Measurements from ENCODE around the gene DNHD1. TPM values are rescaled to one million over a fixed set of nuclear protein-coding genes. Genes with fewer than 3 reads are reported as not detected.

Gene DNHD1
- polyA plus RNA-seq, 3 donors from 2014 or later: 0.74 to 1.3 (median 0.86) TPM

GRCh38 chr11:6526411-6527135 lies 29.5 kb downstream of the DNHD1 start:
- peak overlapping the region in 3 of 5 donors; percentile 2 to 65 (median 47) for H3K4me3 Mint-ChIP-seq
- peaks cover 11% of the 10 kb centered on the region in 2 donors for H3K4me1 Mint-ChIP-seq
- H3K27ac Mint-ChIP-seq: peak overlapping the region; percentile 48 to 89 (median 78)
- H3K27me3 Mint-ChIP-seq (ENCODE audit: low read depth in 3 of 3): no peaks in the 10 kb centered on the region
- H3K36me3 Mint-ChIP-seq: peaks cover 4 to 18% (median 5%) of the 10 kb centered on the region in 3 donors
- no peaks in the 10 kb centered on the region for H3K9me3 Mint-ChIP-seq
- DNase-seq: no peak

- no peak for DNase-seq
- Mint-ChIP-seq H3K27ac (no peak overlapping the region), H3K36me3 (peaks cover 0 to 11% (median 4%) of the 10 kb centered on the region in 3 donors), H3K9me3 (no peaks in the 10 kb centered on the region), H3K4me1 (peaks cover 11% of the 10 kb centered on the region in 2 donors), H3K27me3 (ENCODE audit: low read depth in 3 of 3) (no peaks in the 10 kb centered on the region), H3K4me3 (no peak overlapping the region)
These were observed 32.2 kb downstream of the DNHD1 start for GRCh38 chr11:6529266-6529665.

- Mint-ChIP-seq H3K36me3 (peaks cover 0 to 15% (median 7%) of the 10 kb centered on the region in 3 donors), H3K4me1 (peaks cover 11% of the 10 kb centered on the region in 2 donors), H3K9me3 (no peaks in the 10 kb centered on the region), H3K27me3 (ENCODE audit: low read depth in 3 of 3) (no peaks in the 10 kb centered on the region), H3K4me3 (no peak overlapping the region), H3K27ac (no peak overlapping the region)
- DNase-seq: no peak
These were observed 33.8 kb downstream of the DNHD1 start for GRCh38 chr11:6530848-6531247.

GRCh38 chr11:6531267-6531752 lies 34.2 kb downstream of the DNHD1 start:
- Mint-ChIP-seq H3K36me3 (peaks cover 0 to 11% (median 7%) of the 10 kb centered on the region in 3 donors), H3K27ac (no peak overlapping the region), H3K4me3 (no peak overlapping the region), H3K27me3 (ENCODE audit: low read depth in 3 of 3) (no peaks in the 10 kb centered on the region), H3K9me3 (no peaks in the 10 kb centered on the region), H3K4me1 (peaks cover 7% of the 10 kb centered on the region in 2 donors)
- DNase-seq: peak; percentile 23 to 55 (median 49)

- peaks cover 7 to 24% of the 10 kb centered on the region in 2 donors for H3K4me1 Mint-ChIP-seq
- H3K4me3 Mint-ChIP-seq: no peak overlapping the region
These were observed 41.4 kb downstream of the DNHD1 start for GRCh38 chr11:6538456-6538855.

GRCh38 chr11:6538945-6539344 lies 41.9 kb downstream of the DNHD1 start:
- no peaks in the 10 kb centered on the region for H3K27me3 Mint-ChIP-seq (ENCODE audit: low read depth in 3 of 3)
- no peak overlapping the region for H3K27ac Mint-ChIP-seq
- DNase-seq: no peak
- no peaks in the 10 kb centered on the region for H3K9me3 Mint-ChIP-seq
- H3K4me1 Mint-ChIP-seq: peaks cover 7 to 24% of the 10 kb centered on the region in 2 donors
- peaks cover 0 to 4% (median 3%) of the 10 kb centered on the region in 3 donors for H3K36me3 Mint-ChIP-seq
- no peak overlapping the region for H3K4me3 Mint-ChIP-seq

More at GRCh38 chr11:6538456-6538855, 41.4 kb downstream of the DNHD1 start:
- Mint-ChIP-seq H3K9me3 (no peaks in the 10 kb centered on the region), H3K36me3 (peaks cover 0 to 4% (median 3%) of the 10 kb centered on the region in 3 donors), H3K27me3 (ENCODE audit: low read depth in 3 of 3) (no peaks in the 10 kb centered on the region), H3K27ac (no peak overlapping the region)
- DNase-seq: no peak

- peaks cover 0 to 3% (median 3%) of the 10 kb centered on the region in 3 donors for H3K36me3 Mint-ChIP-seq
- H3K27ac Mint-ChIP-seq: peak overlapping the region in 1 of 6 donors; percentile 8
- peaks cover 8 to 24% of the 10 kb centered on the region in 2 donors for H3K4me1 Mint-ChIP-seq
- no peak for DNase-seq
- H3K9me3 Mint-ChIP-seq: no peaks in the 10 kb centered on the region
- H3K4me3 Mint-ChIP-seq: no peak overlapping the region
- H3K27me3 Mint-ChIP-seq (ENCODE audit: low read depth in 3 of 3): no peaks in the 10 kb centered on the region
These were observed 42.7 kb downstream of the DNHD1 start for GRCh38 chr11:6539748-6540268.

- H3K27ac Mint-ChIP-seq: peak overlapping the region in 4 of 6 donors; percentile 5 to 63 (median 18)
- no peak overlapping the region for H3K4me3 Mint-ChIP-seq
- no peaks in the 10 kb centered on the region for H3K36me3 Mint-ChIP-seq
- no peak for DNase-seq
- H3K27me3 Mint-ChIP-seq (ENCODE audit: low read depth in 3 of 3): no peaks in the 10 kb centered on the region
- peaks cover 8 to 24% of the 10 kb centered on the region in 2 donors for H3K4me1 Mint-ChIP-seq
- no peaks in the 10 kb centered on the region for H3K9me3 Mint-ChIP-seq
These were observed 44.3 kb downstream of the DNHD1 start for GRCh38 chr11:6541356-6541755.

- H3K27ac Mint-ChIP-seq: peak overlapping the region in 5 of 6 donors; percentile 58 to 81 (median 71)
- peak in 1 of 3 donors; percentile 15 for DNase-seq
- peak overlapping the region in 4 of 5 donors; percentile 0 to 50 (median 17) for H3K4me3 Mint-ChIP-seq
- no peaks in the 10 kb centered on the region for H3K36me3 Mint-ChIP-seq
- H3K27me3 Mint-ChIP-seq (ENCODE audit: low read depth in 3 of 3): no peaks in the 10 kb centered on the region
- no peaks in the 10 kb centered on the region for H3K9me3 Mint-ChIP-seq
- H3K4me1 Mint-ChIP-seq: peaks cover 8 to 24% of the 10 kb centered on the region in 2 donors
These were observed 45.6 kb downstream of the DNHD1 start for GRCh38 chr11:6542727-6543126.

- Mint-ChIP-seq H3K36me3 (no peaks in the 10 kb centered on the region), H3K4me1 (peaks cover 8 to 24% of the 10 kb centered on the region in 2 donors), H3K27ac (no peak overlapping the region), H3K9me3 (no peaks in the 10 kb centered on the region), H3K4me3 (no peak overlapping the region), H3K27me3 (ENCODE audit: low read depth in 3 of 3) (no peaks in the 10 kb centered on the region)
- DNase-seq: no peak
These were observed 48.1 kb downstream of the DNHD1 start for GRCh38 chr11:6544921-6545850.

- Mint-ChIP-seq H3K27me3 (ENCODE audit: low read depth in 3 of 3) (no peaks in the 10 kb centered on the region), H3K27ac (no peak overlapping the region), H3K4me1 (peaks cover 8 to 24% of the 10 kb centered on the region in 2 donors), H3K36me3 (no peaks in the 10 kb centered on the region), H3K9me3 (no peaks in the 10 kb centered on the region), H3K4me3 (no peak overlapping the region)
- DNase-seq: no peak
These were observed 49.0 kb downstream of the DNHD1 start for GRCh38 chr11:6545917-6546605.

GRCh38 chr11:6546735-6547134 lies 49.7 kb downstream of the DNHD1 start:
- DNase-seq: no peak
- Mint-ChIP-seq H3K36me3 (no peaks in the 10 kb centered on the region), H3K4me1 (peaks cover 8 to 17% of the 10 kb centered on the region in 2 donors), H3K27me3 (ENCODE audit: low read depth in 3 of 3) (no peaks in the 10 kb centered on the region), H3K4me3 (no peak overlapping the region), H3K27ac (no peak overlapping the region), H3K9me3 (no peaks in the 10 kb centered on the region)

- no peaks in the 10 kb centered on the region for H3K9me3 Mint-ChIP-seq
- no peak for DNase-seq
- peaks cover 8 to 13% of the 10 kb centered on the region in 2 donors for H3K4me1 Mint-ChIP-seq
- no peaks in the 10 kb centered on the region for H3K27me3 Mint-ChIP-seq (ENCODE audit: low read depth in 3 of 3)
- H3K27ac Mint-ChIP-seq: no peak overlapping the region
- no peak overlapping the region for H3K4me3 Mint-ChIP-seq
- H3K36me3 Mint-ChIP-seq: no peaks in the 10 kb centered on the region
These were observed 50.1 kb downstream of the DNHD1 start for GRCh38 chr11:6547177-6547576.

All from immature natural killer cell (primary cell).